GM10266 (cell line): ENCODE measurements around the gene MMP25.
A peak's percentile ranks its signal among the peaks of the same experiment; 100 is the strongest.

Experiments
- DNase-seq: peaks from one replicate; pipeline ENCODE4 v3.0.0; 2012; ENCODE audit errors: extremely low spot score
- CTCF ChIP-seq: IDR thresholded peaks from 2 replicates; pipeline ENCODE4 v1.5.1; 2012; ENCODE audit warnings: mild to moderate bottlenecking, low read depth; ENCODE audit not compliant: control insufficient read depth, insufficient read depth; ENCODE audit errors: missing control alignments

Gene MMP25

GRCh38 chr16:3045758-3046640, at the start of gene MMP25:
MMP25 (plus strand) TSS chr16:3046561; CDS start chr16:3046918, 357 bp downstream.
- peak; percentile 84 for DNase-seq
- TF ChIP-seq CTCF = no peak

GRCh38 chr16:2999929-3000328, 46.4 kb upstream of the MMP25 start:
- no peak for DNase-seq
- TF ChIP-seq CTCF = no peak

- DNase-seq = no peak
- no peak for TF ChIP-seq CTCF
These were observed 45.8 kb upstream of the MMP25 start for GRCh38 chr16:3000540-3000939.

GRCh38 chr16:3001316-3001715, 45.0 kb upstream of the MMP25 start:
- no peak for DNase-seq
- no peak for TF ChIP-seq CTCF

GRCh38 chr16:3003582-3004270, 42.6 kb upstream of the MMP25 start:
- peak; percentile 99 for DNase-seq
- peak; percentile 83 for TF ChIP-seq CTCF

- no peak for DNase-seq
- TF ChIP-seq CTCF = no peak
These were observed 42.0 kb upstream of the MMP25 start for GRCh38 chr16:3004319-3004718.
